Measurements from ENCODE around the gene CEBPZ. TPM values are rescaled to one million over a fixed set of nuclear protein-coding genes. Genes with fewer than 3 reads are reported as not detected.
"Not testable (repeated sequence)": the region's sequence is repeated elsewhere in the genome, so short reads cannot be mapped to it uniquely, and the experiment has no call there.

CEBPZ gene
- total RNA-seq, 1 experiment from 2014 or later, result 124 TPM

DNA sequence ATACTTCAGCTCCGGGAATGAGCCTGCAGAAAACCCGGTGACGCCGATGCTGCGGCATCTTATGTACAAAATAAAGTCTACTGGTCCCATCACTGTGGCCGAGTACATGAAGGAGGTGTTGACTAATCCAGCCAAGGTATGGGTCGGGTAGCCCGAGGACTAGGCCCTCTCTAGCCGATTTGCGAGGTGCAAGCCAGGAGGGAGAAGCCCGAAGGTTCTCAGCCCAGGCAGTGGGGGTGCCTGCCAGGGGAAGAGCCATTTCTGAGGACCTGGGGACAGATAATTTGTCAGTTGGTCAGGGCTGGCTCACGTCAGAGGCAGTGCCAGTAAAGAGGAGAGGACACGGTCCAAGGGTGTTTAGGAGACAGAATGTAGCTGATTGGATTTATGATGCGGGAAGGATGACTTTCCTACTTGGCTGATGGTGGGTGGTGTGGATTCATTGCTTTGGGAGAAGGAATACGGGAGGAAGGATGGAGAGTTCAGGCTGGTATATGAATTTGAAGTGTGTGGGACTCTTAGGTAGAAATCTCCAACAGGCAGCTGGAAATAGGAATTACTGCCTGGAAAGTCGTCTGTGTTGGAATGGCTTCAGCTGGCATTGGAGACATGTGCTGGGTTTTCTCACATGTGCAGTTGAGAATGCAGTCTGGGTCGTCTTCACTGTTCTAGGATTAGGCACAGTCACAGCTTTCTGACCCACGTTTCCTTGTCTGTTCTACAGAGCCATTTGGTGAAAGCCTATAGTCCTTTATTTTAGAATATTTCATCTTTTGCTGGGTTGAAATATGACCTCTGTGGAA is 936 bp upstream of the CEBPZ start:
- peak overlapping the region; percentile 89 for H3K4me3 ChIP-seq
- DNase-seq, result peak; percentile 13 to 26
- H3K9me3 ChIP-seq (replicated peaks), result no peaks in the 10 kb centered on the region
- H3K27me3 ChIP-seq, result no peaks in the 10 kb centered on the region
- peaks cover 34% of the 10 kb centered on the region for H3K36me3 ChIP-seq
- H3K4me1 ChIP-seq, result peaks cover 13% of the 10 kb centered on the region
- H3K27ac ChIP-seq, result peak overlapping the region; percentile 77

- peaks cover 36% of the 10 kb centered on the region for H3K36me3 ChIP-seq
- peak overlapping the region; percentile 77 for H3K27ac ChIP-seq
- H3K9me3 ChIP-seq (replicated peaks), result no peaks in the 10 kb centered on the region
- no peaks in the 10 kb centered on the region for H3K27me3 ChIP-seq
- H3K4me3 ChIP-seq, result peak overlapping the region; percentile 89
- peaks cover 13% of the 10 kb centered on the region for H3K4me1 ChIP-seq
- DNase-seq, result peak; percentile 17 to 51
Observed at GRCh38 chr2:37230581-37230980, 815 bp downstream of the CEBPZ start.

DNA sequence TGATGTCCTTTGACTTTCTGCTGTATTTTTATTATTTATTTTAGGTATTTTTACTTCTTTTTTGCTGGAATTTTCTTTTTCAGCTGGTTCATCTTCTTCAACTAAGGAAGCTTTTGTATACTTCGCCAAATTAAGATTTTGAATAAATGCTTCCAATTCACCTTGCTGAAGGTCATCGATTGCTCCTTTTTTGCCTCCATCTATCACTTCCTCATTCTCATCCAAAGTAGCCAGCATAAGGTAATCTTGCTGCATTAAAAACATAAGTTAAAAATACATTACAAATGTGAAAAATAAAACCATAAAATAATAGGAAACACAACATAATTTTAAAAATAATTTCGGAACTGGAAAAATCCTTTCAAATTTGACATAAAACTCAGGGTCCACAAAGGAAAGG is 2.6 kb downstream of the CEBPZ start:
- Histone ChIP-seq H3K27ac (no peak overlapping the region), H3K9me3 (replicated peaks) (no peaks in the 10 kb centered on the region), H3K4me3 (no peak overlapping the region), H3K4me1 (peaks cover 13% of the 10 kb centered on the region), H3K27me3 (no peaks in the 10 kb centered on the region), H3K36me3 (peaks cover 46% of the 10 kb centered on the region)
- DNase-seq, result no peak

- no peaks in the 10 kb centered on the region for H3K9me3 ChIP-seq (replicated peaks)
- no peak for DNase-seq
- no peak overlapping the region for H3K27ac ChIP-seq
- H3K4me1 ChIP-seq, result peaks cover 10% of the 10 kb centered on the region
- H3K36me3 ChIP-seq, result peaks cover 65% of the 10 kb centered on the region
- H3K27me3 ChIP-seq, result no peaks in the 10 kb centered on the region
- H3K4me3 ChIP-seq, result no peak overlapping the region
Observed at GRCh38 chr2:37226863-37227262, 4.5 kb downstream of the CEBPZ start.

GRCh38 chr2:37225129-37225528 is 6.3 kb downstream of the CEBPZ start:
- not testable (repeated sequence) for H3K27ac ChIP-seq; H3K4me3 ChIP-seq; H3K27me3 ChIP-seq; H3K4me1 ChIP-seq; DNase-seq; H3K9me3 ChIP-seq (replicated peaks)
- H3K36me3 ChIP-seq, result peaks cover 81% of the 10 kb centered on the region

DNA sequence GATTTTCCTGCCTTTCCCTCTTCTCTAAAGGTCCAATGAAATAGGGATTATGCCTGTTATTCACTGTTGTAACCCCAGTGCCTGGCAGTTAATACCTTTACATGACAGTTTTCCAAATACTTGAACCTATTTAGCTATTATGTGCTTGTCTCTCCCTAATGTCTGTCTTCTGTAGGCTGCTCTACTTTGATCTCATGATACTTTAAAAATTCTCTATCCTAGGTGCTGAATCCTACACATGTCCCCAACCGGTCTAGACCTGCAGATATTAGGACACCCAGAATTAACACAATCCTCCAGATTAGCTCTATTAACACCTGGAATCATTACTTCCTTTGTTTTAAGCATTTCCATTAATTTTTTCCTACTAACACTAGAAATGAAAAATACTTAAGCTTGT is 7.3 kb downstream of the CEBPZ start:
- Histone ChIP-seq H3K27me3 (no peaks in the 10 kb centered on the region), H3K9me3 (replicated peaks) (no peaks in the 10 kb centered on the region), H3K36me3 (peaks cover 84% of the 10 kb centered on the region), H3K27ac (no peak overlapping the region), H3K4me1 (no peaks in the 10 kb centered on the region; the same call in 1 of the 2 replicates), H3K4me3 (no peak overlapping the region)
- no peak for DNase-seq

DNA sequence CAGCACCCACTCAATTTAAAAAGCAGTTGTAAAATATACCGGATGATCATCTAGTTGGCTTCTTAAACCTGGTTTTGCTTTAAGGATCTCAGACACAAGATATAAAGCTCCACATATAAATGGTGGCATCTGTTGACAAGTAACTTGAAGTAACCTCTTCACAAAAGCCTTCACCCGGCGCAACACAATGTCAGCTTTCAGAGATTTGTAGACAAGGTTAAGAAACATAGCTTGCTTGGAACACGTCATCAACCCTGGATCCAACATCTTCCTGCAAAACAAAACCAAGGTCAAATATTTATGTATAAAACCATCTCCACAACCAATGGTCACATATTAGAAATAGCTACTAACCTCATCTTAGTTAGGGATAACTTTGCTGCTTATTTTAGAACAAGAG is 8.3 kb downstream of the CEBPZ start:
- Histone ChIP-seq H3K36me3 (peaks cover 86% of the 10 kb centered on the region), H3K4me3 (no peak overlapping the region), H3K27me3 (no peaks in the 10 kb centered on the region), H3K27ac (no peak overlapping the region), H3K4me1 (no peaks in the 10 kb centered on the region), H3K9me3 (replicated peaks) (no peaks in the 10 kb centered on the region)
- DNase-seq, result no peak

DNA sequence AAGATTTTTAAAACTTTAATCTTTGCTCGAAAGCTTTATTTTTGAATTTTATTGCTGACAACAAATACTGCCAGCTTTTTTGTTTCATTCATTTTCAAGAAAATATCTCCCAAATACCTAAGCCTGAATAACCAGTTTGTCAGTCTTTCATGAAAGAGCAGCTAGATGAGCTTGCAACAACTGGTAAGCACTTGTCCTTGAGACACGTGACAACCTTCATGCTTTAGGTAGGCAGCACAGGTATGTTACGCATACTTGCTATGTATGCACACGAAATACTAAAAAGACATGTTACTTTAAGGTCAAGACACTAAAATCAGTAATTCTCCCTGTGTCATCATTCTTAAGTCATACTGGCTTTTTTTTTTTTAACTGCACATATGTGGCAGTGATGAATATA is 12.3 kb downstream of the CEBPZ start:
- H3K27ac ChIP-seq, result no peak overlapping the region
- no peaks in the 10 kb centered on the region for H3K4me1 ChIP-seq
- no peak for DNase-seq
- H3K4me3 ChIP-seq, result no peak overlapping the region
- H3K36me3 ChIP-seq, result peaks cover 90% of the 10 kb centered on the region
- no peaks in the 10 kb centered on the region for H3K9me3 ChIP-seq (replicated peaks)
- no peaks in the 10 kb centered on the region for H3K27me3 ChIP-seq

- H3K4me3 ChIP-seq, result no peak overlapping the region
- H3K36me3 ChIP-seq, result peaks cover 87% of the 10 kb centered on the region
- no peak for DNase-seq
- H3K9me3 ChIP-seq (replicated peaks), result no peaks in the 10 kb centered on the region
- no peak overlapping the region for H3K27ac ChIP-seq
- no peaks in the 10 kb centered on the region for H3K4me1 ChIP-seq
- no peaks in the 10 kb centered on the region for H3K27me3 ChIP-seq
Observed at GRCh38 chr2:37215250-37215649, 16.1 kb downstream of the CEBPZ start.

GRCh38 chr2:37211939-37212338 is 19.5 kb downstream of the CEBPZ start:
- peaks cover 97% of the 10 kb centered on the region for H3K36me3 ChIP-seq
- H3K4me3 ChIP-seq, result no peak overlapping the region
- H3K9me3 ChIP-seq (replicated peaks), result peaks cover 19% of the 10 kb centered on the region
- H3K27ac ChIP-seq, result no peak overlapping the region
- H3K4me1 ChIP-seq, result no peaks in the 10 kb centered on the region
- no peak for DNase-seq
- H3K27me3 ChIP-seq, result no peaks in the 10 kb centered on the region

GRCh38 chr2:37211212-37211611 is 20.2 kb downstream of the CEBPZ start:
- H3K9me3 ChIP-seq (replicated peaks), result peaks cover 19% of the 10 kb centered on the region
- no peak for DNase-seq
- no peaks in the 10 kb centered on the region for H3K4me1 ChIP-seq
- H3K27me3 ChIP-seq, result no peaks in the 10 kb centered on the region
- no peak overlapping the region for H3K27ac ChIP-seq
- no peak overlapping the region for H3K4me3 ChIP-seq
- peaks cover 97% of the 10 kb centered on the region for H3K36me3 ChIP-seq

DNA sequence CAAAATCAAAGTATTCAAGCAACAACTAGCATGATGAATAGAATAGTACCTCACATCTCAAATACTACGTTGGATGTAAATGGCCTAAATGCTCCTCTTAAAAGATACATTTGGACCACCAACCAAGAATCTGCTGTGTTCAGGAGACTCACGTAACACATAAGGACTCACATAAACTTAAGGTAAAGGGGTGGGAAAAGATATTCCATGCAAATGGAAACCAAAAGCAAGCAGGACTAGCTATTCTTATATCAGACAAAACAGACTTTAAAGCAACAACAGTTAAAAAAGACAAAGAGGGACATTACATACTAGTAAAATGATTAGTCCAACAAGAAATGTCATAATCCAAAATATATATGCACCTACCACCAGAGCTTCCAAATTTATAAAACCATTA is 24.6 kb downstream of the CEBPZ start:
- peaks cover 26% of the 10 kb centered on the region for H3K9me3 ChIP-seq (replicated peaks)
- DNase-seq, result not testable (repeated sequence)

DNA sequence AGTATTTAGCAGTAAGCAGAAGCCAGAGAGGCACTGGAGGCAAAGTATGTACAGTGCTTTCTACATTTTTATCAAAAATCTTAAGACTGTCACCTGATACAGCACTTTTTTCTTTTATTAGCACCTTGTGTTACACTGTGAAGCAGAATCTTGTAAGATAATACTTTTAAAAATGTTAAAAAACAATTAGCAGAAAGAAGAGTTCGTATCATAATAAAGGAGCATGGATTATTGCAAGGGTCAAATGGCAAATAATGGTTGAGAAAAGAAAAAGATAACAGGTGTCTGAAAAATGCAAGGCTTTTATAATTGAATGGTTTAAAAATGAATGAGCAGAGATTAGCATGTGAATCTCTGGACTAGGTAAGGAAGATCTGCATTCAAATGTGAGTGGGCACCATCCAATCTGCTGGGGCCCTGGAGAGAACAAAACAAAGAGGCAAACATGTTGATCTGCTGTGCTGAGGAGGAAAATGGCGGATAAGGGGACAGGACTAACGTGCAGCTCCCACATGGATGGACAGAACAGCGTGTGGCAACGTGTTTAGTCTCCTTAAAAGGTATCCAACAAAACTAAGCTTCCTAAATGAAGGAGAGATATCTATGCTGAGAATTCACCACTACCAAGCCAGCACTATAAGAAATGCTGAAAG is 25.6 kb downstream of the CEBPZ start:
- H3K27me3 ChIP-seq, result no peaks in the 10 kb centered on the region
- peaks cover 98% of the 10 kb centered on the region for H3K36me3 ChIP-seq
- peaks cover 26% of the 10 kb centered on the region for H3K9me3 ChIP-seq (replicated peaks)
- no peaks in the 10 kb centered on the region for H3K4me1 ChIP-seq
- no peak overlapping the region for H3K4me3 ChIP-seq
- no peak overlapping the region for H3K27ac ChIP-seq
- no peak for DNase-seq

More for the DNA sequence above, 24.6 kb downstream of the CEBPZ start:
- H3K27me3 ChIP-seq, H3K4me3 ChIP-seq, H3K27ac ChIP-seq, H3K4me1 ChIP-seq: not testable (repeated sequence)
- H3K36me3 ChIP-seq, result peaks cover 98% of the 10 kb centered on the region

GRCh38 chr2:37205071-37205661 is 26.2 kb downstream of the CEBPZ start:
- peaks cover 97% of the 10 kb centered on the region for H3K36me3 ChIP-seq
- H3K27ac ChIP-seq, H3K27me3 ChIP-seq, H3K4me1 ChIP-seq, DNase-seq, H3K4me3 ChIP-seq: not testable (repeated sequence)
- H3K9me3 ChIP-seq (replicated peaks), result peaks cover 26% of the 10 kb centered on the region

DNA sequence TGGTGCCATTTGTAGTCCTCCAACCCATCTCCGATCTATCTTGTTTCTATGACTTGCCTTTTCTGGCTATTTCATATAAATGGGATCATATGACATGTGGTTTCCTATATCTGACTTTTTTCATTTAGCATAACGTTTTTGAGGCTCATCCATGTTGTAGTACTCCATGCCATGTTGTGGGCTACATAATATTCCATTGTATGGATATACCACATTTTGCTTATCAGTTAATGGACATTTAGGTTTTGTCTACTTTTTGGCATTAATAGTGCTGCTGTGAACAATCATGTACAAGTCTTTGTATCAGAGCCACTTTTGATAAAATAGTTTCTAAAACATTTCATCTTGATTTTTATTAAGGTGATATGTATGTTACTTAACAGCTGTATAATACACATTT is 27.7 kb downstream of the CEBPZ start:
- Histone ChIP-seq H3K4me3 (no peak overlapping the region), H3K36me3 (peaks cover 83% of the 10 kb centered on the region), H3K9me3 (replicated peaks) (peaks cover 18% of the 10 kb centered on the region), H3K27me3 (no peaks in the 10 kb centered on the region), H3K4me1 (no peaks in the 10 kb centered on the region), H3K27ac (no peak overlapping the region)
- no peak for DNase-seq
